ENCODE measurements around the gene ELMOD3. TPM values are rescaled to one million over a fixed set of nuclear protein-coding genes. Genes with fewer than 3 reads are reported as not detected.
A peak's percentile ranks its signal among the peaks of the same experiment; 100 is the strongest.

ELMOD3 gene
- total and polyA plus RNA-seq, 9 of the 15 experiments (the other 6 are each of a cell fraction or from before 2014, with no cell fraction given), result 2.7 to 18.7 (median 11.6) TPM

- TF ChIP-seq TAF9B (IDR thresholded peaks at IDR 0.05; ENCODE audit: partially characterized antibody) (peak; percentile 41), COPS2 (conservative IDR thresholded peaks at IDR 0.05) (no peak), SIRT6 (IDR thresholded peaks at IDR 0.05; ENCODE audit: low read depth, low read length) (no peak), BCOR (IDR thresholded peaks at IDR 0.05) (peak; percentile 50), ZNF184 (CRISPR knock-in tag; IDR thresholded peaks at IDR 0.05) (no peak), DNMT1 (IDR thresholded peaks at IDR 0.05) (no peak), TAF7 (tag; IDR thresholded peaks at IDR 0.05) (peak; percentile 22; the same call in 1 of the 2 replicates), NEUROD1 (IDR thresholded peaks at IDR 0.05; ENCODE audit: borderline replicate concordance, low read depth, low read length, partially characterized antibody) (peak; percentile 21), ZNF583 (CRISPR knock-in tag; IDR thresholded peaks at IDR 0.05) (peak; percentile 86), ZNF232 (CRISPR knock-in tag; IDR thresholded peaks at IDR 0.05) (peak; percentile 83; the same call in 1 of the 2 replicates), TEAD2 (tag; IDR thresholded peaks at IDR 0.05) (peak; percentile 42; the same call in 1 of the 2 replicates), ZNF143 (CRISPR knock-in tag; IDR thresholded peaks at IDR 0.05) (peak; percentile 94), MTA2 (IDR thresholded peaks at IDR 0.05; ENCODE audit: low read depth) (0 out of 2 replicates have a peak, but pooled peaks have one; percentile 16), SUPT5H (IDR thresholded peaks at IDR 0.05) (peak; percentile 74), ELF1 (tag; IDR thresholded peaks at IDR 0.05) (peak; percentile 64), L3MBTL2 (IDR thresholded peaks at IDR 0.05) (peak; percentile 98), LCOR (CRISPR knock-in tag; IDR thresholded peaks at IDR 0.05) (peak; percentile 86), ZBTB17 (CRISPR knock-in tag; IDR thresholded peaks at IDR 0.05) (no peak; the same call in none of the 2 replicates), PHB (CRISPR knock-in tag; IDR thresholded peaks at IDR 0.05) (no peak), PHTF2 (CRISPR knock-in tag; IDR thresholded peaks at IDR 0.05) (no peak), MAX (CRISPR knock-in tag; IDR thresholded peaks at IDR 0.05) (peak; percentile 98), NR1H2 (CRISPR knock-in tag; IDR thresholded peaks at IDR 0.05) (no peak), SMAD4 (CRISPR knock-in tag; conservative IDR thresholded peaks at IDR 0.05) (peak; percentile 89), CEBPG (CRISPR knock-in tag; IDR thresholded peaks at IDR 0.05) (peak; percentile 83), CEBPG (tag; conservative IDR thresholded peaks at IDR 0.05 in 1 of 2, IDR thresholded peaks at IDR 0.05 in 1 of 2) (peak; percentile 59 to 84)
- TF ChIP-seq, protein P1, sequence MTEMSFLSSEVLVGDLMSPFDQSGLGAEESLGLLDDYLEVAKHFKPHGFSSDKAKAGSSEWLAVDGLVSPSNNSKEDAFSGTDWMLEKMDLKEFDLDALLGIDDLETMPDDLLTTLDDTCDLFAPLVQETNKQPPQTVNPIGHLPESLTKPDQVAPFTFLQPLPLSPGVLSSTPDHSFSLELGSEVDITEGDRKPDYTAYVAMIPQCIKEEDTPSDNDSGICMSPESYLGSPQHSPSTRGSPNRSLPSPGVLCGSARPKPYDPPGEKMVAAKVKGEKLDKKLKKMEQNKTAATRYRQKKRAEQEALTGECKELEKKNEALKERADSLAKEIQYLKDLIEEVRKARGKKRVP (CRISPR knock-in tag; IDR thresholded peaks at IDR 0.05), result peak; percentile 78
- TF ChIP-seq, protein P2, sequence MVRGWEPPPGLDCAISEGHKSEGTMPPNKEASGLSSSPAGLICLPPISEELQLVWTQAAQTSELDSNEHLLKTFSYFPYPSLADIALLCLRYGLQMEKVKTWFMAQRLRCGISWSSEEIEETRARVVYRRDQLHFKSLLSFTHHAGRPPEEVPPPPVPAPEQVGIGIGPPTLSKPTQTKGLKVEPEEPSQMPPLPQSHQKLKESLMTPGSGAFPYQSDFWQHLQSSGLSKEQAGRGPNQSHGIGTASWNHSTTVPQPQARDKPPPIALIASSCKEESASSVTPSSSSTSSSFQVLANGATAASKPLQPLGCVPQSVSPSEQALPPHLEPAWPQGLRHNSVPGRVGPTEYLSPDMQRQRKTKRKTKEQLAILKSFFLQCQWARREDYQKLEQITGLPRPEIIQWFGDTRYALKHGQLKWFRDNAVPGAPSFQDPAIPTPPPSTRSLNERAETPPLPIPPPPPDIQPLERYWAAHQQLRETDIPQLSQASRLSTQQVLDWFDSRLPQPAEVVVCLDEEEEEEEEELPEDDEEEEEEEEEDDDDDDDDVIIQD (CRISPR knock-in tag; IDR thresholded peaks at IDR 0.05), result peak; percentile 8; the same call in 1 of the 2 replicates
- TF ChIP-seq, protein P3, sequence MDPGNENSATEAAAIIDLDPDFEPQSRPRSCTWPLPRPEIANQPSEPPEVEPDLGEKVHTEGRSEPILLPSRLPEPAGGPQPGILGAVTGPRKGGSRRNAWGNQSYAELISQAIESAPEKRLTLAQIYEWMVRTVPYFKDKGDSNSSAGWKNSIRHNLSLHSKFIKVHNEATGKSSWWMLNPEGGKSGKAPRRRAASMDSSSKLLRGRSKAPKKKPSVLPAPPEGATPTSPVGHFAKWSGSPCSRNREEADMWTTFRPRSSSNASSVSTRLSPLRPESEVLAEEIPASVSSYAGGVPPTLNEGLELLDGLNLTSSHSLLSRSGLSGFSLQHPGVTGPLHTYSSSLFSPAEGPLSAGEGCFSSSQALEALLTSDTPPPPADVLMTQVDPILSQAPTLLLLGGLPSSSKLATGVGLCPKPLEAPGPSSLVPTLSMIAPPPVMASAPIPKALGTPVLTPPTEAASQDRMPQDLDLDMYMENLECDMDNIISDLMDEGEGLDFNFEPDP (CRISPR knock-in tag; IDR thresholded peaks at IDR 0.05), result no peak
These were observed 63.8 kb downstream of the ELMOD3 start, which contains the start of gene SH2D6 (continued) for GRCh38 chr2:85418132-85419008.

Data from K562 (cell line).